Motor neuron (in vitro differentiated cells): ENCODE measurements around the gene TNFAIP8L1. TPM values are rescaled to one million over a fixed set of nuclear protein-coding genes. Genes with fewer than 3 reads are reported as not detected.
A peak's percentile ranks its signal among the peaks of the same experiment; 100 is the strongest.
"Not testable (repeated sequence)": the region's sequence is repeated elsewhere in the genome, so short reads cannot be mapped to it uniquely, and the experiment has no call there.

Source experiments
- ATAC-seq, 8 experiments: fragments of 200-7000 bp; cut with Tn5 transposase; replicated peaks in 6 of 8; 2 replicates each; pipeline ENCODE4 v1.8.0; 2021; ENCODE audit warnings: mild to moderate bottlenecking in 8 of 8, moderate library complexity in 8 of 8
- H3K27ac ChIP-seq, 2 donors: fragments of 250-450 bp; sonication (Bioruptor Pico); 2 replicates each; pipeline ENCODE4 v1.9.0; 2021; ENCODE audit warnings: antibody characterized with exemption in 2 of 2, mild to moderate bottlenecking in 2 of 2, moderate library complexity in 1 of 2
- H3K4me1 ChIP-seq, 2 donors: fragments of 250-450 bp; sonication (Bioruptor Pico); replicated peaks in 1 of 2; 2 replicates each; pipeline ENCODE4 v1.6.1; 2021; ENCODE audit warnings: antibody characterized with exemption in 2 of 2, mild to moderate bottlenecking in 2 of 2, moderate library complexity in 1 of 2
- H3K4me3 ChIP-seq, 5 donors: fragments of 250-450 bp; sonication (Bioruptor Pico); 2 replicates each; pipeline ENCODE4 v1.9.0; 2021; ENCODE audit warnings: antibody characterized with exemption in 5 of 5, mild to moderate bottlenecking in 5 of 5, moderate library complexity in 4 of 5
- WGBS, 10 experiments: fragments of 450-650 bp; shearing (Covaris generic); methylation state at CpG; one replicate each; pipeline ENCODE4 v1.0.0; 2022; 5-methylcytosine and 5-hydroxymethylcytosine counted together
- in situ Hi-C, 9 experiments: fragments of 400-800 bp; cut with MboI; loops; one replicate each; pipeline ENCODE4 v1.15.0; 2021; ENCODE audit warnings: low sequenced_read_pairs in 9 of 9, low pct_unique_long_range_greater_than_20kb in 2 of 9; ENCODE audit not compliant: unreplicated experiment in 9 of 9
- total RNA-seq, 8 experiments: library from RNA; unstranded; fragments of 300-600 nt; gene quantifications; 2 replicates each; pipeline versions ENCODE4 v1.2.3 to v1.2.4, GENCODE V29; 2022

The TNFAIP8L1 gene
- 1 to 10 TPM in 7 of 8 experiments, under 1 TPM in 1; 0.61 to 5.7 (median 2.6) TPM for total RNA-seq

DNA sequence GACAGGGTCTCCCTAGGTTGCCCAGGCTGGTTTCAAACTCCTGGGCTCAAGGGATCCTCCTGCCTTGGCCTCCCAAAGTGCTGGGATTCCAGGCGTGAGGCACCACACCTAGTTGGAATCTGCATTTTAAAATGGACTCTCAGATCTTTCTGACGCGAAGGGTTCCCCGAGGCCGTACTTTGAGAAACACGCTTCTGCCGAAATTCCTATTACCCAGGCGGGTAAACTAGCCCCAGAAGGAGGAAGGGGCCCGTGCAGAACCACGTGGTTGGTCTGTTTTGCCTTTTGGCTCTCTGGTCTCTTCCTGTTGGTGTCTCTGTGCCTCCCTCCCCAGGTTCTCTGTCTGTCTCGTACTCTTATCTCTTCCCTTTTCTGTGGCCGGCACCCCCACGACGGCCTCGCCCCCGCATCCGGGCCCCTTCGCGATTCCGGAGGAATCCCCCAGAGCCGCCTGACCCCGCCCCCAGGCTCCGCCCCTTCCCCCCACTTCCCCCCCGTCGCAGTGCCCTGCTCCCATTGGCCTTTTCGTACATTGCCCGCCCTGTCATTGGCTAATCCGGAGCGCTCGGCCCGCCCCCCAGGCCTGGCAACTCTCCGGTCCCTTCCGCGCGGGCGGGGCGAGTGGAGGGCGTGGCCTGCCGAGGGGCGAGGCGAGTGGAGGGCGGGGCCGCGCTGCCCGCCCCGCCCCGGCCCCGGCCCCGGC is at the start of gene TNFAIP8L1:
Gene TNFAIP8L1, plus strand, starts transcription at position 689 of the 703 bp plus-strand sequence. CDS start 12,354 bp downstream, outside the sequence.
- Histone ChIP-seq H3K4me3 (peak within 1 kb of the TSS; percentile 40 to 65 (median 48)), H3K4me1 (peaks cover 0 to 13% of the 10 kb centered on the region in 2 donors), H3K27ac (peak within 1 kb of the TSS in 1 of 2 donors; percentile 4)
- WGBS, 10 experiments: 0 to 27% (median 3%) methylated on average over 1 to 14 of the region's 49 CpGs; no CpG with 5 or more reads in 1 of the 10 experiments
- in situ Hi-C loops: loop anchor here in 4 of 9 experiments (10.0 to 25.0 kb wide), 2 partner anchors 64 to 377 kb away; no protein-coding TSS in a partner anchor
- peak; percentile 76 to 92 (median 87) for ATAC-seq

DNA sequence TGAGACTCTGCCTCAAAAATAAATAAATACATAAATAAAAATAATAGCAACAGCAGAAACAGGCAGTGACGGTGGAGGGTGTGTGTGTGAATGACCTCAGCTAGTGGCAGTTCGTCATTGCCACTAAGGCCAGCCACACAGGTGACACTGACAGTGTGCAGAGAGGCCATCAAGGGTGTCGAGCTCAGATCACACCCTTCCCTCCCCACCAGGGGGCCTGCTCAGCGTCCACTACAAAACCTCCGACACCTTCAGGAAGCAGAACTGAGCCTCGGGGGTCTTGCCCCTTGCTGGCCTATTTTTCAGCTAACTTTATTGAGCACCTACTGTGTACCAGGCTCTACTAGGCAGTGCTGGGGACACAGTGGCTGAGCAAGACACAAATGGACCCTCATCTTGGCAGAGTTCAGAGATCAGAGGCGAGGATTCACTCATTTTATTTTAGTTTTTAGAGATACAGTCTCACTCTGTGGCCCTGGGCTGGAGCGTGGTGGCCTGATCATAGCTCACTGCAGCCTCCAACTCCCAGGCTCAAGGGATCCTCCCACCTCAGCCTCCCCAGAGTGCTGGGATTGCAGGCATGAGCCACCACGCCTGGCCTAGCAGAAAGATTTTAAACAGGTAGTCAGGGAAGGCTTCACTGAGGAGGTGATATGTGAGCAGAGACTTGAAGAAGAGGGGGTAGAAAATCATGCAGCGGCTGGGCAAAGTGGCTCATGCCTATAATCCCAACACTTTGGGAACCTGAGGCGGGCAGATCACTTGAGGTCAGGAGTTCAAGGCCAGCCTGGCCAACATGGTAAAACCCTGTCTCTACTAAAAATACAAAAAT is 49.5 kb upstream of the TNFAIP8L1 start:
- in situ Hi-C loops: no loop called here
- Histone ChIP-seq H3K4me3 (no peak overlapping the region), H3K4me1 (peaks cover 0 to 5% of the 10 kb centered on the region in 2 donors), H3K27ac (peak overlapping the region in 1 of 2 donors; percentile 24)
- 60 to 82% (median 72%) methylated on average over 2 to 7 of the region's 11 CpGs; no CpG with 5 or more reads in 4 of the 10 experiments for WGBS, 10 experiments
- peak in 6 of 8 experiments; percentile 62 to 74 (median 64) for ATAC-seq

DNA sequence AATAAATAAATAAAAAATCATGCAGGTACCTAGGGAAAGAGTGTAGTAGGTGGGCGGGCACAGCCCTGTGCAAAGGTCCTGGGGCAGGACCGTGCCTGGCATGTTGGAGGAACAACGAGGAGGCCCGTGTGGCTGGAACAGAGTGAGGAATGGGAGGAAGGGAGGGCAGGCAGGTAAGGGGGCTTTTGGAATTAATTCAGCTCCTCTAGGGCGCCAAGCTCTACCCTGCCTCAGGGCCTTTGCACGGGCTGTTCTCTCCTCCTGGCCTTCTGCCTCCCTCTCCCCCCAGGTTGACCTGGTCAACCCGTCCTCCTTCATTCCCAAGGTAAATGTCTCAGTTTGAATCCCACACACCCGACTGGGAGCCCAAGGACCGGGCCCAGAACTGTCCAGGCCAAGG is 48.8 kb upstream of the TNFAIP8L1 start:
- 37 to 100% (median 92%) methylated on average over 1 to 9 of the region's 9 CpGs; no CpG with 5 or more reads in 2 of the 10 experiments for WGBS, 10 experiments
- Histone ChIP-seq H3K4me1 (no peaks in the 10 kb centered on the region), H3K27ac (no peak overlapping the region), H3K4me3 (no peak overlapping the region)
- no peak for ATAC-seq
- in situ Hi-C loops: no loop called here

DNA sequence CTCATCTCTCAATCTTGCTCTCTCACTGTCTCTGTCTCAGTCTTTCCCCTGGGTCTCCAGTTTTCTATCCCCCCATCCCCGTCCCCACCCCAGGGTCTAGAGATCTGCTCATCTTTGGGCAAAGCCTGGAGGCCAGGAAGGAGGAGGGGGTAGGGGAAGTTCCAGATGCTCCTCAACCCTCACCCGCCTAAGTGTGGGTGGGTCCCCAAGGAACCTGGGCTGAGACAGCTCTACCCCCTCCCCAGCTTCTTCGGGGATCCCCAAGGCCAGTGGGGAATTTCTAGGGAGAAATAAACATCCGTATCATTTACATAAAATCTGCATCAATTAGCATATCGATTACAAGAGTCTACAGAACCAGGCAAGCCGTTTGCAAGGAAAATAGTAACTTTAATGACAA is 48.0 kb upstream of the TNFAIP8L1 start:
- WGBS, 10 experiments: 0 to 60% (median 22%) methylated on average over 1 to 4 of the region's 6 CpGs; no CpG with 5 or more reads in 3 of the 10 experiments
- in situ Hi-C loops: no loop called here
- H3K4me3 ChIP-seq: no peak overlapping the region
- H3K4me1 ChIP-seq: no peaks in the 10 kb centered on the region
- ATAC-seq: peak in 3 of 8 experiments; percentile 31 to 33 (median 33)
- no peak overlapping the region for H3K27ac ChIP-seq

DNA sequence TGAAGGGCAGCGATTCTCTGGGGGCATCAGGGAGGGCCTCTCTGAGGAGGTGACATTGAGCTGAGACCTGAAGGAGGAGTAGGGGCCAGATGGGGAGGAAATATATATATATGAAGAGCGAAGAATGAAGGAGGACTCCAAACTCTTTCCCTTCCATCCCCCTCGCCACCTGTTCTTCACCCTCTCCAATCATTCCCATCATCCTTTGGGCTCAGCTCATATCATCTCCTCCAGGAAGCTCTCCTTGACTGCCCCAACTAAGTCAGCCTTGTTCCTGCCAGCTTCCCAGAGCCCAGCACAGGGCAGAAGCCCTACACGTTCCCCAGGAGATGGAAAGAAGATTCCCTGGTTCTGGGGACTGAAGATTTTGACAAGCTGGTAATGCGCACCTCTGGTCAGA is 46.9 kb upstream of the TNFAIP8L1 start:
- Histone ChIP-seq H3K4me3 (no peak overlapping the region), H3K4me1 (peaks cover 1 to 4% of the 10 kb centered on the region in 2 donors), H3K27ac (no peak overlapping the region)
- no peak for ATAC-seq
- 17 to 90% (median 79%) methylated on average over 1 to 4 of the region's 5 CpGs; no CpG with 5 or more reads in 1 of the 10 experiments for WGBS, 10 experiments
- in situ Hi-C loops: no loop called here

DNA sequence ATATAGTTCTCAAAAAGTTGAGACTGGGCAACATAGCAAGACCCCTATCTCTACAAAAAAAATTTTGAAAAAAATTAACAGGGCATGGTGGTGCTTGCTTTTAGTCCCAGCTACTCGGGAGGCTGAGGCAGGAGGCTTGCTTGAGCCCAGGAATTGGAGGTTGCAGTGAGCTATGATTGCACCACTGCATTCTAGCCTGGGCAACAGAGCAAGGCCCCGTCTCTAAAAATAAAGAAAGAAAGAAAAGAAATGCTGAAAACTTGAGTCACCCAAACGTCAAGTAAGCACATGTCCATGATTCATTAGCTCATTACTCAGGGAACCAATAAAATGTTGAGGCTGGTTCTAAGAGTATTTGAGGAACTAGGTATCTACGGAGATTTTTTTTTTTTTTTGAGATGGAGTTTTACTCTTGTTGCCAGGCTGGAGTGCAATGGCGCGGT is 45.9 kb upstream of the TNFAIP8L1 start:
- Histone ChIP-seq H3K4me3 (no peak overlapping the region), H3K4me1 (peaks cover 6% of the 10 kb centered on the region in 2 donors), H3K27ac (no peak overlapping the region)
- in situ Hi-C loops: no loop called here
- ATAC-seq: no peak
- WGBS, 10 experiments: 17 to 100% (median 75%) methylated on average over 1 to 6 of the region's 6 CpGs; no CpG with 5 or more reads in 2 of the 10 experiments

DNA sequence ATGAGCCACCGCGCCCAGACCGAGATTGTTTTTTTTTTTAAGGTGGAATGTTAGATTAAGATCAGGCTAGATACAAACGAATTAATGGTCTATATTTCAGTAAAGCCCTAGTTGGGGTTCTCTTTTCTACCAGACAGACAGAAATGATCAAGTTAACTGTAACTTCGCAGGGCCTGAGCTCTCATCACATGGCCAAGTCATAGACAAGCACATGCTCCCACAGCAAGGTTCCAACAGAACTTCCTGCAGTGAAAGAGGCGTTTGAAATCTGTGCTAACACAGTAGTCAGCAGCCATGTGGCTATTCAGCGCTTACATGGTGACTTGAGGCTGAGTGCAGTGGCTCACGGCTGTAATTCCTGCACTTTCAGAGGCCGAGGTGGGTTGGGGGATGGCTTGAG is 45.1 kb upstream of the TNFAIP8L1 start:
- WGBS, 10 experiments: 0 to 100% (median 46%) methylated on average over 1 to 9 of the region's 9 CpGs; no CpG with 5 or more reads in 3 of the 10 experiments
- no peak overlapping the region for H3K4me3 ChIP-seq
- in situ Hi-C loops: no loop called here
- peaks cover 6 to 7% of the 10 kb centered on the region in 2 donors for H3K4me1 ChIP-seq
- H3K27ac ChIP-seq: no peak overlapping the region
- ATAC-seq: no peak

DNA sequence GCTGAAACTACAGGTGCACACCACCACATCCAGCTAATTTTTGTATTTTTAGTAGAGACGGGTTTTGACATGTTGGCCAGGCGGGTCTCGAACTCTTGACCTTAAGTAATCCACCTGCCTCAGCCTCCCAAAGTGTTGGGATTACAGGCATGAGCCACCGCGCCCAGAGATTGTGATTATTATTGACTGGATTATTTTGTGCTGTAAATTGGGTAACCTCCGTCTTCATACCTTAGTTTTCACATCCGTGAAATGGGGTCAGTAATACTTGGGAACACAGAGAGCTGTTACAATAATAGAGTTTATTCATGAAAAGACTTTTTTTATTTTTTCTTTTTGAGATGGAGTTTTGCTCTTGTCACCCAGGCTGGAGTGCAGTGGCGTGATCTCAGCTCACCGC is 44.2 kb upstream of the TNFAIP8L1 start:
- H3K4me3 ChIP-seq, H3K4me1 ChIP-seq, in situ Hi-C loops, H3K27ac ChIP-seq, ATAC-seq: not testable (repeated sequence)
- 82 to 100% (median 95%) methylated on average over 1 to 7 of the region's 9 CpGs; no CpG with 5 or more reads in 5 of the 10 experiments for WGBS, 10 experiments

DNA sequence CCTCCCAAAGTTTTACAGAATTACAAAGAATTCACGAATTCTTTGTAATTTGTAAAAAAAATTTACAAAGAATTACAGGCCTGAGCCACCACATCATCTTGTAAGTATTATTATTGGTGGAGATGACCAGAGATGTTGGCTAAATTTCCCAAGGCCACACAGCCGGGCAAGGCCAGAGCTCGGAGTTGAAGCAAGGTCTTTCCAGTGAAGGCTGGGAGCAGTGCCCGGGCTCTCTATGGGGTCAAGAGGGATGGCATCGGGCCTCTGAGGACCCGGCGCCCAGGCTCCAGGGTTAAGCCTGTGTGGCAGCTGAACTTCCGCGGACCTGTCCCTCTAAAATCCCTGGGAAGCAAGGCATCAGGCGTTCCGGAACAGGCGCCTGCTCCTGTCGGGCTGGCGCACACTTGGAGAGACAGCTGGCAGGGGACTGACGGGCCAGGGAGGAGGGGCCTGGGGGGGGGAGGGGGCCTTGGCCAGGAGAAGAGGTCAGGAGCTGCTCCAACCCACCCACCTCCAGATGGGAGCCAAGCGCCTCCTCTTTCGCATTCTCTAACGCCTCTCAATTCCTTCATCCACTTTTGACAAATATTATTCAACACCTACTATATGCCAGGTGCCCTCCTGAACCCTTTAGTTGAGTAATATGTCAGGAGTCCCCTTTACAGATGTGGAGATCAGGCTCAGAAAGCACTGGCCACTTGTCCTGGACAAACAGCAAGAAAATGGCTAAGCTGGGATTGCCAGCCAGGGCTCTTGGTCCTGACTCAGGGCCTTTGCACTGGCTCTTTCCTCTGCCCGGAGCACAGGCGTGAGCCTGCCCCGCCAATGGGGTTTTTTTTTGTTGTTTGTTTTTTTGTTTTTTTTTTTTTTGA is 43.0 kb upstream of the TNFAIP8L1 start:
- peaks cover 6 to 7% of the 10 kb centered on the region in 2 donors for H3K4me1 ChIP-seq
- in situ Hi-C loops: no loop called here
- peak overlapping the region in 1 of 2 donors; percentile 69 for H3K27ac ChIP-seq
- 20 to 80% (median 65%) methylated on average over 1 to 10 of the region's 21 CpGs; no CpG with 5 or more reads in 2 of the 10 experiments for WGBS, 10 experiments
- no peak overlapping the region for H3K4me3 ChIP-seq
- ATAC-seq: no peak

DNA sequence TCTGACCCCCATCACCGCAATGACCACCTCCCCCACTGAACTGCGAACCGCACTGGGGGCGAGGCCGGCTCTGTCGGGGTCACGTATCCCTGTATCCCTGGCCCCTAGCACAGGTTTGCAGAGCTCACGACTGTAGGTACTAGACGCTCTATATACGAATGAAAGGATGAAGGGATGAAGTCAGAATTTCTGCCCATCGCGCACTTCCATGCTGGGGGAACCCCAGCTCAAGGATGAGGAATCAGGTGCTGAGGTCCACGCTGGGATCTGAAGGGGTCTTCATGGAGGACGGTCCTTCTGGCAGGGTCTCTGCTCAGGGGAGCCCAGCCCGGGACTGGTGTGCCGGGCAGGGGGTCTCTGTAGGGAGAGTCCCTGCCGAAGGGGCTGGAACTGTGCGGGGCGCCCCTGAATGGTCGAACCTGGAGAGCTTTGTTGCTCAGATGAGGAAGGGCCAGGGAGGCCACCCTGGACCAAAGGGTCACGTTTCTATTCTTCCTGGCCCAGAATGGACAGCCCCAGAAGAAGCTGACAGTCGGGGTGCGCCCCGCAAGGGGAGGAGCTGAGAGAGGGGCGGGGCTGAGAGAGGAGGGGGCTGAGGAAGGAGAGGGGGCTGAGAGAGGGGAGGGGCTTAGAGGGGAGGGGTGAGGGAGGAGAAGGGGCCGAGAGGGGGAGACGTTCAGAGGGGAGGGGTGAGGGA is 41.9 kb upstream of the TNFAIP8L1 start:
- Histone ChIP-seq H3K27ac (peak overlapping the region; percentile 24 to 69), H3K4me3 (peak overlapping the region in 4 of 5 donors; percentile 13 to 27 (median 20)), H3K4me1 (peaks cover 6 to 7% of the 10 kb centered on the region in 2 donors)
- ATAC-seq: peak in 6 of 8 experiments; percentile 37 to 64 (median 52)
- WGBS, 10 experiments: 0 to 25% (median 8%) methylated on average over 2 to 14 of the region's 27 CpGs; no CpG with 5 or more reads in 4 of the 10 experiments
- in situ Hi-C loops: no loop called here

DNA sequence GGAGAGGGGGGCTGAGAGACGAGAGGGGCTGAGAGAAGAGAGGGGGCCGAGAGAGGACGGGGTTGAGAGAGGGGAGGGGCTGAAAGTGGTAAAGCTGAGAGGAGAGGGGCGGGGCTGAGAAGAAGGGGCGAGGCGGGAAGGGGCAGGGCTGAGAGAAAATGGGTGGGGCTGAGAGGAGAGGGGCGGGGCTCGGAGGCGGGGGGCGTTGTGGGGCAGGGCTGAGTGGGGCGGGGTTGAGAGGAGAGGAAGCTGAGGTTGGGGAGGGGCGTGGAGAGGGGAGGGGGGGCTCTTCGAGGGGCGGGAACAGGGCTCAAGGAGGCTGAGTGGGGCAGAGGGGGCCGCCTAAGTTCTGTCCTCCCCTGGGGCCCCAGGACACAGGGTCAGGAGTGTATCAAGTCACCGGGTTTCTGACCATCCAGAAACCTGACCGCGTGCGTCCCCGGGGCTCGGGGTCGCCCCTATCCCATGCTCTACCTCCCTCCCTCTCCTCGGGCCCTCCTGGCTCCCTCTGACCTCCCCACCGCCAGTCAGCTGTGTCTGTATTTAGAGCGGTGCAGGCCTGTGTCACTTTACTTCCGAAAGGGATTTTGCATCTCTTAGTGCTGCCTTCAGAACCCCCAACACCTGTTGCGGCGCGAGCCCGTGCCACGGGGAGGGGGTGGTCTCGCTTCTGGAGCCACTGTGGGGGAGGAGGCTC is 41.2 kb upstream of the TNFAIP8L1 start:
- peak overlapping the region in 4 of 5 donors; percentile 4 to 21 (median 17) for H3K4me3 ChIP-seq
- H3K27ac ChIP-seq: peak overlapping the region in 1 of 2 donors; percentile 49
- peak; percentile 69 to 81 (median 76) for ATAC-seq
- no CpG with 5 or more reads among the region's 32 CpGs for WGBS, 10 experiments
- in situ Hi-C loops: no loop called here
- peaks cover 6 to 7% of the 10 kb centered on the region in 2 donors for H3K4me1 ChIP-seq
